Measurements from ENCODE around the gene RAB11A. TPM values are rescaled to one million over a fixed set of nuclear protein-coding genes. Genes with fewer than 3 reads are reported as not detected.
A peak's percentile ranks its signal among the peaks of the same experiment; 100 is the strongest.

RAB11A gene
- total RNA-seq, 1 donor from 2014 or later, result 171 TPM

- intact Hi-C loops (cut with micrococcal nuclease), result loop anchor here (1.0 to 2.0 kb wide), 4 partner anchors 30 to 98 kb away; partner anchors contain the start of gene RAB11A
- H3K9me3 Mint-ChIP-seq, result no peaks in the 10 kb centered on the region
These were observed 47.5 kb downstream of the RAB11A start for GRCh38 chr15:65916664-65917406.

GRCh38 chr15:65917407-65917756 lies 48.1 kb downstream of the RAB11A start:
- intact Hi-C loops (cut with micrococcal nuclease), result loop anchor here (1.0 to 2.0 kb wide), 4 partner anchors 30 to 99 kb away; partner anchors contain the start of gene RAB11A
- peak overlapping the region; percentile 83 for H3K27ac Mint-ChIP-seq
- H3K4me3 Mint-ChIP-seq, result peak overlapping the region; percentile 37
- H3K36me3 Mint-ChIP-seq (ENCODE audit: low read depth), result peaks cover 9% of the 10 kb centered on the region
- no peak for DNase-seq (ENCODE audit: low spot score)
- peaks cover 55% of the 10 kb centered on the region for H3K4me1 Mint-ChIP-seq (ENCODE audit: low read depth)
- no peaks in the 10 kb centered on the region for H3K9me3 Mint-ChIP-seq
- H3K27me3 Mint-ChIP-seq (ENCODE audit: insufficient read depth), result no peaks in the 10 kb centered on the region

More at GRCh38 chr15:65916664-65917406, 47.5 kb downstream of the RAB11A start:
- peak; percentile 71 for DNase-seq (ENCODE audit: low spot score)
- peaks cover 55% of the 10 kb centered on the region for H3K4me1 Mint-ChIP-seq (ENCODE audit: low read depth)
- H3K4me3 Mint-ChIP-seq, result peak overlapping the region; percentile 37
- H3K36me3 Mint-ChIP-seq (ENCODE audit: low read depth), result peaks cover 9% of the 10 kb centered on the region
- H3K27me3 Mint-ChIP-seq (ENCODE audit: insufficient read depth), result no peaks in the 10 kb centered on the region
- peak overlapping the region; percentile 83 for H3K27ac Mint-ChIP-seq

DNA sequence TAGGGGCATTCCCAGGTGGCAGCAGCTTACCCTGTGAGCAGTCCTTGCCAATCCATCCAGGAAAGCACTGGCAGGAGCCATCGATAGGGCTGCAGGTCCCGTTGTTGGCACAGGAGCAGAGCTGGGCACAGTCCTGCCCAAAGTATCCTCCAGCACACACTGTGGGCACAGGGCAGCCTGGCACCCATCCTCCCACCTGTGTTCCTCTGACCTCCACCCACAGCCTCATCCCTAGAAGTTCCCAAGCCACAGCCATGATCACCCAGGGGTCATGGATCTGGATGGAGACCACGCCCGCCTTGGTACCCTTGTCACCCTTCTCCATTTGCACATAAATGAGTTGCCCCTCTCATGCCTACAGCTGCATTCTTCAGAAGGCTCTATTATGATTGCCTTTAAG lies 48.6 kb downstream of the RAB11A start:
- Mint-ChIP-seq H3K36me3 (ENCODE audit: low read depth) (peaks cover 11% of the 10 kb centered on the region), H3K27me3 (ENCODE audit: insufficient read depth) (no peaks in the 10 kb centered on the region), H3K4me1 (ENCODE audit: low read depth) (peaks cover 57% of the 10 kb centered on the region), H3K9me3 (no peaks in the 10 kb centered on the region), H3K4me3 (peak overlapping the region; percentile 42), H3K27ac (peak overlapping the region; percentile 83)
- intact Hi-C loops (cut with micrococcal nuclease), result loop anchor here (1.0 to 2.0 kb wide), 4 partner anchors 31 to 99 kb away; partner anchors contain the start of gene RAB11A
- no peak for DNase-seq (ENCODE audit: low spot score)

GRCh38 chr15:65918357-65918920 lies 49.1 kb downstream of the RAB11A start:
- peak overlapping the region; percentile 42 for H3K4me3 Mint-ChIP-seq
- intact Hi-C loops (cut with micrococcal nuclease), result no loop called here
- H3K36me3 Mint-ChIP-seq (ENCODE audit: low read depth), result peaks cover 13% of the 10 kb centered on the region
- no peaks in the 10 kb centered on the region for H3K9me3 Mint-ChIP-seq
- no peaks in the 10 kb centered on the region for H3K27me3 Mint-ChIP-seq (ENCODE audit: insufficient read depth)
- peak overlapping the region; percentile 83 for H3K27ac Mint-ChIP-seq
- no peak for DNase-seq (ENCODE audit: low spot score)
- peaks cover 59% of the 10 kb centered on the region for H3K4me1 Mint-ChIP-seq (ENCODE audit: low read depth)

DNA sequence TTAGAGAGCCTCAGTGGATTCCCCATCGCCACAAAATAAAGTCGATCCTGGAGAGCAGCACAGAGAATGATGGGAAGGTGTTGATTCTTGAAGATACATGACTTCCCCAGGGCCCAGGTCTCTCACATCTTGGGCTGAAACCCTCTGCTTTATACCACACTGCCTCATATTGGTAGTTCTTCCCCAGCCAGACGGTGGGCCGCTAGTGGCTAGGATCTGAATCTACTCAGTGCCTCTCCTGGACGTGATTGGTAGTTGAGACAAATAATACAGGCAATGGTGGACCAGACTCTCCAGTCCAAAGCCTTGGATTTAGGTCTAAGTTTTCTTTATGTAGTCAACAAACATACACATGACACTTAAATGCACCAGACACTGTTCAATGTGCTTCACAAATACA lies 49.7 kb downstream of the RAB11A start:
- intact Hi-C loops (cut with micrococcal nuclease), result no loop called here
- DNase-seq (ENCODE audit: low spot score), result no peak
- peak overlapping the region; percentile 42 for H3K4me3 Mint-ChIP-seq
- H3K9me3 Mint-ChIP-seq, result no peaks in the 10 kb centered on the region
- peaks cover 59% of the 10 kb centered on the region for H3K4me1 Mint-ChIP-seq (ENCODE audit: low read depth)
- no peaks in the 10 kb centered on the region for H3K27me3 Mint-ChIP-seq (ENCODE audit: insufficient read depth)
- peaks cover 13% of the 10 kb centered on the region for H3K36me3 Mint-ChIP-seq (ENCODE audit: low read depth)
- H3K27ac Mint-ChIP-seq, result peak overlapping the region; percentile 83

GRCh38 chr15:65919353-65919752 lies 50.1 kb downstream of the RAB11A start:
- H3K9me3 Mint-ChIP-seq, result no peaks in the 10 kb centered on the region
- DNase-seq (ENCODE audit: low spot score), result no peak
- H3K27ac Mint-ChIP-seq, result no peak overlapping the region
- no peak overlapping the region for H3K4me3 Mint-ChIP-seq
- no peaks in the 10 kb centered on the region for H3K27me3 Mint-ChIP-seq (ENCODE audit: insufficient read depth)
- H3K4me1 Mint-ChIP-seq (ENCODE audit: low read depth), result peaks cover 59% of the 10 kb centered on the region
- intact Hi-C loops (cut with micrococcal nuclease), result no loop called here
- peaks cover 13% of the 10 kb centered on the region for H3K36me3 Mint-ChIP-seq (ENCODE audit: low read depth)

- Mint-ChIP-seq H3K27ac (no peak overlapping the region), H3K27me3 (ENCODE audit: insufficient read depth) (no peaks in the 10 kb centered on the region)
These were observed 50.8 kb downstream of the RAB11A start for GRCh38 chr15:65920121-65920520.

DNA sequence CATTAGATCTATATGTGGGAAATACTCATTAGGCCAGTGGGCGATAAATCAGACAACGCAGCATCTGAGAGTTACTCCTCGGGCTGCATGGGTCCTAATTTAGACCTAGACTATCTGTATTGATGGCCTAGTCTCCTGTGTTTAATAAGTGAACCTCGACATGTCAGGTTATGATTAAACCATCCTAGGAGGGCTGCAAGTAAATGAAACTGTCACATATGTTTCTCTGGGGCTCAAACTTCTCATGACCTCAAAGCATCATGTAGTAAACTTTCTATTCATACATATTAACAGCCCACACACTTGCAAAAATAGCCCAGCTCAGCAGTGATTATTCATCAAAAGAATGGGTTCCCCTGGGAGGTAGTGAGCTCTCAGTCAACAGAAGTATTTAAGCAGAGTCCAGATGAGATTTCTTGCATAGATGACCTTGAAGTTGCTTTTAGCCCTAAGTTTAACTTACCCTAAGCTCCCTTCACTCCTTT lies 51.6 kb downstream of the RAB11A start:
- intact Hi-C loops (cut with micrococcal nuclease), result no loop called here
- DNase-seq (ENCODE audit: low spot score), result no peak
- Mint-ChIP-seq H3K9me3 (no peaks in the 10 kb centered on the region), H3K4me1 (ENCODE audit: low read depth) (peaks cover 45% of the 10 kb centered on the region), H3K27ac (no peak overlapping the region), H3K27me3 (ENCODE audit: insufficient read depth) (no peaks in the 10 kb centered on the region), H3K36me3 (ENCODE audit: low read depth) (peaks cover 11% of the 10 kb centered on the region), H3K4me3 (no peak overlapping the region)

More at GRCh38 chr15:65920121-65920520, 50.8 kb downstream of the RAB11A start:
- Mint-ChIP-seq H3K4me3 (no peak overlapping the region), H3K9me3 (no peaks in the 10 kb centered on the region), H3K36me3 (ENCODE audit: low read depth) (peaks cover 13% of the 10 kb centered on the region), H3K4me1 (ENCODE audit: low read depth) (peaks cover 52% of the 10 kb centered on the region)
- intact Hi-C loops (cut with micrococcal nuclease), result no loop called here
- no peak for DNase-seq (ENCODE audit: low spot score)

DNA sequence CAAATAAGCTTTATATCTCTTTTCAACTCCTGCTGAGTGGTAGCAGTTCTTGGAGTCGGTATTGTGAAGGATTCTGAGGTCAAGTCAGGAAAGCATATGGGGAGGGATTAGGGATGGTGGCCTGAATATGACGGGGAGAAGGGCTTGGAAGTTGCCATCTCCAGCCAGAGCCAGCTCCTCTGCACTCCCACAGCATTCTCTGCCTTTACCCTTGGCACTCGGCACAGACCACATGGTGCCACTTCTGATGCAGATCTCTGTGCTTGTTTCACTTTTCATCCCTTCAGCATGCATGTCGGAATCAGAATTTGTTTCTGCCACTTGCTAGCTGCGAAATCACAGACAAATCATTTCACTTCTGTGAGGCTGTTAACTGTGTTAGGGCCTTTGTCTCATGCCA lies 52.5 kb downstream of the RAB11A start:
- intact Hi-C loops (cut with micrococcal nuclease), result no loop called here
- H3K4me3 Mint-ChIP-seq, result no peak overlapping the region
- H3K9me3 Mint-ChIP-seq, result no peaks in the 10 kb centered on the region
- no peak for DNase-seq (ENCODE audit: low spot score)
- peaks cover 10% of the 10 kb centered on the region for H3K36me3 Mint-ChIP-seq (ENCODE audit: low read depth)
- H3K4me1 Mint-ChIP-seq (ENCODE audit: low read depth), result peaks cover 36% of the 10 kb centered on the region
- H3K27ac Mint-ChIP-seq, result no peak overlapping the region
- no peaks in the 10 kb centered on the region for H3K27me3 Mint-ChIP-seq (ENCODE audit: insufficient read depth)

DNA sequence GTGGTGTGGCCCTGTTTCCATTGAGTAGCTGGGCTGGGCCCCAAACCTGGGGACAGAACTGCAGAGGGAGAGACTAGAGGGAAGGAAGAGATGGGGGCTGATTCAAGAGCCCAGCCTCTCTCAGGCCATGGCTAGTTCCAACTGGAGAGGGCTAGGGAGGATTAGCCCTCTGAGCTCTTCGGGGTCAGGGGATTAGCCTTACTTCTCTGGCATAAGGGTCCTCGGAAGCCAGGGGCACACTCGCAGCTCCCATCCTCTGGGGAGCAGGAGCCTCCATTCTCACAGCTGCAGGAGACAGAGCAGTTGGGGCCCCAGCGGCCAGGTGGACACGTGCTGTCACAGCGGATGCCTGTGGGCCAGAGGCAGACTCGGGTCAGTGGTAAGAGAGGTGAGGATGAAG lies 53.3 kb downstream of the RAB11A start:
- intact Hi-C loops (cut with micrococcal nuclease), result no loop called here
- H3K4me1 Mint-ChIP-seq (ENCODE audit: low read depth), result peaks cover 27% of the 10 kb centered on the region
- no peak overlapping the region for H3K4me3 Mint-ChIP-seq
- H3K9me3 Mint-ChIP-seq, result no peaks in the 10 kb centered on the region
- peaks cover 13% of the 10 kb centered on the region for H3K36me3 Mint-ChIP-seq (ENCODE audit: low read depth)
- DNase-seq (ENCODE audit: low spot score), result no peak
- H3K27ac Mint-ChIP-seq, result no peak overlapping the region
- no peaks in the 10 kb centered on the region for H3K27me3 Mint-ChIP-seq (ENCODE audit: insufficient read depth)

- H3K4me3 Mint-ChIP-seq, result no peak overlapping the region
- H3K27ac Mint-ChIP-seq, result no peak overlapping the region
- H3K4me1 Mint-ChIP-seq (ENCODE audit: low read depth), result peaks cover 21% of the 10 kb centered on the region
- no peak for DNase-seq (ENCODE audit: low spot score)
- H3K36me3 Mint-ChIP-seq (ENCODE audit: low read depth), result peaks cover 13% of the 10 kb centered on the region
- intact Hi-C loops (cut with micrococcal nuclease), result no loop called here
- no peaks in the 10 kb centered on the region for H3K27me3 Mint-ChIP-seq (ENCODE audit: insufficient read depth)
- no peaks in the 10 kb centered on the region for H3K9me3 Mint-ChIP-seq
These were observed 54.0 kb downstream of the RAB11A start for GRCh38 chr15:65923264-65923663.

- no peak overlapping the region for H3K27ac Mint-ChIP-seq
- no peaks in the 10 kb centered on the region for H3K9me3 Mint-ChIP-seq
- H3K27me3 Mint-ChIP-seq (ENCODE audit: insufficient read depth), result no peaks in the 10 kb centered on the region
- intact Hi-C loops (cut with micrococcal nuclease), result no loop called here
- DNase-seq (ENCODE audit: low spot score), result no peak
- no peak overlapping the region for H3K4me3 Mint-ChIP-seq
- peaks cover 10% of the 10 kb centered on the region for H3K36me3 Mint-ChIP-seq (ENCODE audit: low read depth)
- peaks cover 14% of the 10 kb centered on the region for H3K4me1 Mint-ChIP-seq (ENCODE audit: low read depth)
These were observed 54.7 kb downstream of the RAB11A start for GRCh38 chr15:65924004-65924403.

GRCh38 chr15:65925338-65925737 lies 56.0 kb downstream of the RAB11A start:
- Mint-ChIP-seq H3K27ac (no peak overlapping the region), H3K4me3 (no peak overlapping the region), H3K36me3 (ENCODE audit: low read depth) (peaks cover 7% of the 10 kb centered on the region), H3K27me3 (ENCODE audit: insufficient read depth) (no peaks in the 10 kb centered on the region), H3K4me1 (ENCODE audit: low read depth) (peaks cover 8% of the 10 kb centered on the region), H3K9me3 (no peaks in the 10 kb centered on the region)
- intact Hi-C loops (cut with micrococcal nuclease), result no loop called here
- no peak for DNase-seq (ENCODE audit: low spot score)

Measured in activated T-helper 1 cell treated with anti-CD3 and anti-CD28 coated beads, Interleukin-12 subunit alpha, Interleukin-12 subunit beta, Interleukin-2, Interleukin-4 antibody, amounts not matched to agents 30 ng/mL and 10 ng/mL and 1 ng/mL, durations not matched to agents 14 hours and 24 hours and 36 hours (primary cell).